Parathyroid adenoma (tissue), 2 donors: ENCODE data around the gene B3GAT3.
A peak's percentile ranks its signal among the peaks of the same experiment; 100 is the strongest.

Experiments
- H2AFZ ChIP-seq: fragments of 300-600 bp; sonication (generic); one replicate; pipeline ENCODE4 v1.7.0; 2017; ENCODE audit warnings: antibody characterized with exemption, mild to moderate bottlenecking
- H3K27ac ChIP-seq: fragments of 300-600 bp; sonication (generic); one replicate; pipeline ENCODE4 v1.7.0; 2017
- H3K27me3 ChIP-seq: fragments of 300-600 bp; sonication (generic); one replicate; pipeline ENCODE4 v1.7.0; 2017; ENCODE audit warnings: low read length; ENCODE audit not compliant: control insufficient read depth, insufficient read depth
- H3K36me3 ChIP-seq: fragments of 300-600 bp; sonication (generic); one replicate; pipeline ENCODE4 v1.7.0; 2017; ENCODE audit warnings: low read length; ENCODE audit not compliant: control insufficient read depth, insufficient read depth
- H3K4me1 ChIP-seq: fragments of 300-600 bp; sonication (generic); one replicate; pipeline ENCODE4 v1.7.0; 2017; ENCODE audit warnings: control low read depth
- H3K4me2 ChIP-seq: fragments of 300-600 bp; sonication (generic); one replicate; pipeline ENCODE4 v1.7.0; 2017; ENCODE audit warnings: low read length
- H3K4me3 ChIP-seq: fragments of 300-600 bp; sonication (generic); one replicate; pipeline ENCODE4 v1.7.0; 2017; ENCODE audit warnings: low read depth, low read length
- H3K79me2 ChIP-seq: fragments of 300-600 bp; sonication (generic); one replicate; pipeline ENCODE4 v1.7.0; 2017; ENCODE audit warnings: control low read depth
- H3K9ac ChIP-seq: fragments of 300-600 bp; sonication (generic); one replicate; pipeline ENCODE4 v1.7.0; 2017; ENCODE audit warnings: mild to moderate bottlenecking
- H3K9me3 ChIP-seq: fragments of 300-600 bp; sonication (generic); one replicate; pipeline ENCODE4 v1.7.0; 2017; ENCODE audit warnings: low read length; ENCODE audit not compliant: control insufficient read depth
- CTCF ChIP-seq: fragments of 300-600 bp; sonication (generic); IDR thresholded peaks from one replicate; pipeline ENCODE4 v1.7.0; 2017; ENCODE audit warnings: antibody characterized with exemption, mild to moderate bottlenecking
- donor health status: primary hyperparathyroidism.

Gene B3GAT3

GRCh38 chr11:62599069-62599696, 22.6 kb downstream of the B3GAT3 start:
- Histone ChIP-seq H3K9ac (no peak overlapping the region), H3K36me3 (no peaks in the 10 kb centered on the region), H3K4me2 (peak overlapping the region; percentile 74), H3K9me3 (no peaks in the 10 kb centered on the region), H3K4me1 (no peaks in the 10 kb centered on the region), H2AFZ (no peak overlapping the region), H3K79me2 (no peaks in the 10 kb centered on the region), H3K27ac (no peak overlapping the region), H3K27me3 (no peaks in the 10 kb centered on the region), H3K4me3 (peak overlapping the region; percentile 88)
- no peak for TF ChIP-seq CTCF

GRCh38 chr11:62595124-62595523, 26.7 kb downstream of the B3GAT3 start:
- Histone ChIP-seq H3K27ac (no peak overlapping the region), H3K4me3 (no peak overlapping the region), H3K9me3 (no peaks in the 10 kb centered on the region), H2AFZ (no peak overlapping the region), H3K9ac (no peak overlapping the region), H3K36me3 (no peaks in the 10 kb centered on the region), H3K4me2 (no peak overlapping the region), H3K27me3 (no peaks in the 10 kb centered on the region), H3K4me1 (peaks cover 8% of the 10 kb centered on the region), H3K79me2 (no peaks in the 10 kb centered on the region)
- no peak for TF ChIP-seq CTCF

- peaks cover 8% of the 10 kb centered on the region for H3K4me1 ChIP-seq
- no peak overlapping the region for H3K9ac ChIP-seq
- TF ChIP-seq CTCF: peak; percentile 42
- H3K36me3 ChIP-seq: no peaks in the 10 kb centered on the region
- no peak overlapping the region for H3K4me3 ChIP-seq
- H2AFZ ChIP-seq: no peak overlapping the region
- H3K27ac ChIP-seq: no peak overlapping the region
- H3K4me2 ChIP-seq: no peak overlapping the region
- H3K79me2 ChIP-seq: no peaks in the 10 kb centered on the region
- H3K9me3 ChIP-seq: no peaks in the 10 kb centered on the region
- H3K27me3 ChIP-seq: no peaks in the 10 kb centered on the region
These were observed 28.2 kb downstream of the B3GAT3 start for GRCh38 chr11:62593434-62594044.

- H3K4me2 ChIP-seq: no peak overlapping the region
- no peaks in the 10 kb centered on the region for H3K36me3 ChIP-seq
- TF ChIP-seq CTCF: no peak
- H3K79me2 ChIP-seq: no peaks in the 10 kb centered on the region
- no peak overlapping the region for H2AFZ ChIP-seq
- no peak overlapping the region for H3K9ac ChIP-seq
- peaks cover 8% of the 10 kb centered on the region for H3K4me1 ChIP-seq
- H3K27ac ChIP-seq: no peak overlapping the region
- no peaks in the 10 kb centered on the region for H3K27me3 ChIP-seq
- H3K4me3 ChIP-seq: no peak overlapping the region
- H3K9me3 ChIP-seq: no peaks in the 10 kb centered on the region
These were observed 28.8 kb downstream of the B3GAT3 start for GRCh38 chr11:62592989-62593421.
